Psoas muscle (tissue), 8 donors: ENCODE measurements around the gene RARS2. TPM values are rescaled to one million over a fixed set of nuclear protein-coding genes. Genes with fewer than 3 reads are reported as not detected.
A peak's percentile ranks its signal among the peaks of the same experiment; 100 is the strongest.

Experiments used
- ATAC-seq, 4 donors: fragments of 200-7000 bp; cut with Tn5 transposase; one replicate each; pipeline ENCODE4 v1.9.1; 2020; ENCODE audit warnings: moderate library complexity in 3 of 4, mild to moderate bottlenecking in 2 of 4
- DNase-seq, 2 donors: peaks; one replicate each; pipeline ENCODE4 v3.0.0-alpha.2; 2020
- H3K27ac ChIP-seq: fragments of 200-600 bp; one replicate; pipeline ENCODE4 v1.8.0; 2022
- H3K27me3 ChIP-seq, 3 donors: fragments of 200-600 bp in 1 of 3; one replicate each; pipeline versions ENCODE4 v1.6.1 to v1.8.0; 2013 to 2022; ENCODE audit warnings: low read length in 2 of 3, mild to moderate bottlenecking in 2 of 3, moderate library complexity in 1 of 3; ENCODE audit not compliant: insufficient read depth in 3 of 3
- H3K36me3 ChIP-seq, 2 donors: fragments of 200-600 bp in 1 of 2; one replicate each; pipeline versions ENCODE4 v1.6.1 to v1.8.0; 2013 to 2022; ENCODE audit warnings: low read depth in 1 of 2, mild to moderate bottlenecking in 1 of 2, moderate library complexity in 1 of 2; ENCODE audit not compliant: insufficient read depth in 1 of 2
- H3K4me1 ChIP-seq: fragments of 200-600 bp; one replicate; pipeline ENCODE4 v1.8.0; 2022
- H3K4me3 ChIP-seq: fragments of 200-600 bp; one replicate; pipeline ENCODE4 v1.8.0; 2022; ENCODE audit warnings: mild to moderate bottlenecking
- H3K9me3 ChIP-seq: fragments of 200-600 bp; one replicate; pipeline ENCODE4 v1.8.0; 2022
- WGBS, 3 donors: extraction: QIAGEN DNeasy Blood & Tissue Kit; methylation state at CpG; one replicate each; pipeline versions ENCODE4 v1.1.6 to v1.1.7; 2013; 5-methylcytosine and 5-hydroxymethylcytosine counted together
- intact Hi-C, 2 donors: fragments of 100-400 bp; cut with DNase I; formaldehyde crosslinking; loops; one replicate each; pipeline versions ENCODE4 v1.11.0 to v1.14.2; 2022
- polyA plus RNA-seq, 3 donors: library from polyadenylated mRNA; stranded (reverse); fragments of 200-250 nt; gene quantifications; one replicate each; pipeline ENCODE4 v1.2.3, GENCODE V29; 2013
- total RNA-seq, 4 donors: library from RNA; stranded (reverse); fragmentation: NEBNext Ultra II Directional in 2 of 4; extraction: Animal tissue kit (Norgen Biotek cat#: 25700) in 2 of 4; gene quantifications; one replicate each; pipeline versions ENCODE4 v1.2.1 to v1.2.4, GENCODE V29; 2021 to 2023
- TF ChIP-seq, protein P1 (sequence below): fragments of 200-600 bp; IDR thresholded peaks from one replicate; pipeline ENCODE4 v1.8.0; 2022; ENCODE audit warnings: antibody characterized with exemption
- donor health status: healthy with polysubstance abuse.
- donor health status: DM: no; HTN: no; CAD: no; lungs with moderate emphysema.
- donor health status: Bipolar disorder and iron deficiency.
- donor health status: healthy.
- donor health status: DM: yes; HTN: yes; CAD: no.
- donor health status: DM: no; HTN: no; CAD: no.
- donor health status: DM: no; HTN: no; CAD: no.
- donor health status: DM: yes; HTN: yes; CAD: no.

The RARS2 gene
- total and polyA plus RNA-seq, 7 donors: 11.6 to 20.7 (median 17.1) TPM

GRCh38 chr6:87482366-87482765 is 107.4 kb downstream of the RARS2 start:
- Histone ChIP-seq H3K36me3 (peaks cover 0 to 13% of the 10 kb centered on the region in 2 donors), H3K9me3 (no peaks in the 10 kb centered on the region), H3K27ac (no peak overlapping the region), H3K4me3 (no peak overlapping the region), H3K27me3 (no peaks in the 10 kb centered on the region), H3K4me1 (no peaks in the 10 kb centered on the region)
- intact Hi-C loops: no loop called here
- DNase-seq (no peak), ATAC-seq (no peak)
- TF ChIP-seq, protein P1, sequence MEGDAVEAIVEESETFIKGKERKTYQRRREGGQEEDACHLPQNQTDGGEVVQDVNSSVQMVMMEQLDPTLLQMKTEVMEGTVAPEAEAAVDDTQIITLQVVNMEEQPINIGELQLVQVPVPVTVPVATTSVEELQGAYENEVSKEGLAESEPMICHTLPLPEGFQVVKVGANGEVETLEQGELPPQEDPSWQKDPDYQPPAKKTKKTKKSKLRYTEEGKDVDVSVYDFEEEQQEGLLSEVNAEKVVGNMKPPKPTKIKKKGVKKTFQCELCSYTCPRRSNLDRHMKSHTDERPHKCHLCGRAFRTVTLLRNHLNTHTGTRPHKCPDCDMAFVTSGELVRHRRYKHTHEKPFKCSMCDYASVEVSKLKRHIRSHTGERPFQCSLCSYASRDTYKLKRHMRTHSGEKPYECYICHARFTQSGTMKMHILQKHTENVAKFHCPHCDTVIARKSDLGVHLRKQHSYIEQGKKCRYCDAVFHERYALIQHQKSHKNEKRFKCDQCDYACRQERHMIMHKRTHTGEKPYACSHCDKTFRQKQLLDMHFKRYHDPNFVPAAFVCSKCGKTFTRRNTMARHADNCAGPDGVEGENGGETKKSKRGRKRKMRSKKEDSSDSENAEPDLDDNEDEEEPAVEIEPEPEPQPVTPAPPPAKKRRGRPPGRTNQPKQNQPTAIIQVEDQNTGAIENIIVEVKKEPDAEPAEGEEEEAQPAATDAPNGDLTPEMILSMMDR: no peak
- WGBS, 3 donors: 75 to 82% (median 80%) methylated on average over 4 of the region's 4 CpGs

DNA sequence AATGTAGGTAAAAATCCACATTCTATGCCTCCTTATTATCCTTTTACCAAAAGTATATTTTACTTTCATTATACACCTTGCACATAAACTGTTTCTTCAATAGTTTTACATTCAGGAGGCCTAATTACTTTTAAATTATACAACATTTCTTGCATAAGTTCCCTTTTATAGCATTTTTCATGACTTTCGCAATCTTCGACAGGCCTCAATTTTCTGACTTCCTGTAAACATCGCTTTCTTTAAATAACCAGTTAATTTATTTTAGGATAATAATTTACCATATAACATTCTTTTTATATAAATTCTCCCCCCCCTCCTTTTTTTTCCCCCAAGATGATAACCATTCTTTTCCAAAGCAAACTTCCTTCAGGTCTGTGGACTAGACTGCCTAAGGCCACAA is 107.9 kb downstream of the RARS2 start:
- ATAC-seq: no peak
- Histone ChIP-seq H3K9me3 (no peaks in the 10 kb centered on the region), H3K27ac (no peak overlapping the region), H3K27me3 (no peaks in the 10 kb centered on the region), H3K4me1 (no peaks in the 10 kb centered on the region), H3K4me3 (no peak overlapping the region), H3K36me3 (peaks cover 0 to 13% of the 10 kb centered on the region in 2 donors)
- WGBS, 3 donors: 89 to 93% (median 91%) methylated on average over 3 of the region's 3 CpGs
- TF ChIP-seq, protein P1: no peak
- intact Hi-C loops: no loop called here
- no peak for DNase-seq

GRCh38 chr6:87473419-87473903 is 116.3 kb downstream of the RARS2 start:
- Histone ChIP-seq H3K9me3 (no peaks in the 10 kb centered on the region), H3K4me1 (peaks cover 5% of the 10 kb centered on the region), H3K36me3 (no peaks in the 10 kb centered on the region), H3K27ac (peak overlapping the region; percentile 97), H3K27me3 (peaks cover 0 to under 1% (median 0%) of the 10 kb centered on the region in 3 donors), H3K4me3 (peak overlapping the region; percentile 97)
- intact Hi-C loops: loop anchor here (5.0 kb wide), 4 partner anchors 61 to 151 kb away; partner anchors contain the start of genes SMIM8 (in 2 of the 2) and CFAP206 (in 1 of the 2)
- no peak for DNase-seq
- TF ChIP-seq, protein P1: no peak
- WGBS, 3 donors: 0 to 1% (median 1%) methylated on average over 15 of the region's 15 CpGs
- peak in 1 of 4 donors; percentile 82 for ATAC-seq

- no peaks in the 10 kb centered on the region for H3K9me3 ChIP-seq
- ATAC-seq: peak; percentile 97 to 99 (median 98)
- TF ChIP-seq, protein P1: peak; percentile 24
- H3K27ac ChIP-seq: peak within 1 kb of the TSS; percentile 97
- H3K36me3 ChIP-seq: no peaks in the 10 kb centered on the region
- WGBS, 3 donors: 0 to 1% (median 0%) methylated on average over 54 to 70 of the region's 70 CpGs
- DNase-seq: peak; percentile 87 to 93
- H3K27me3 ChIP-seq: peaks cover 0 to 4% (median 0%) of the 10 kb centered on the region in 3 donors
- peak within 1 kb of the TSS; percentile 97 for H3K4me3 ChIP-seq
- intact Hi-C loops: loop anchor here (5.0 kb wide), 4 partner anchors 60 to 150 kb away; partner anchors contain the start of genes SMIM8 (in 2 of the 2) and CFAP206 (in 1 of the 2)
- peaks cover 5% of the 10 kb centered on the region for H3K4me1 ChIP-seq
Measured at GRCh38 chr6:87472525-87473418, 117.0 kb downstream of the RARS2 start, which contains the start of gene SLC35A1. SLC35A1 (plus strand) TSS chr6:87472974; CDS start chr6:87473004, 30 bp downstream.
